GM23248 (cell line): ENCODE data around the gene CHKB. TPM values are rescaled to one million over a fixed set of nuclear protein-coding genes. Genes with fewer than 3 reads are reported as not detected.

Experiments used
- DNase-seq: peaks from one replicate; pipeline ENCODE4 v3.0.0-alpha.2; 2015
- H2AFZ ChIP-seq: fragments of 200-600 bp; sonication (generic); 2 replicates; pipeline ENCODE4 v1.6.1; 2016; ENCODE audit warnings: antibody characterized with exemption
- H3F3A ChIP-seq: fragments of 200-600 bp; sonication (generic); 2 replicates; pipeline ENCODE4 v1.6.1; 2016; ENCODE audit warnings: mild to moderate bottlenecking, antibody characterized with exemption, mixed run types; ENCODE audit not compliant: insufficient read depth
- H3K27ac ChIP-seq: fragments of 200-600 bp; sonication (generic); 2 replicates; pipeline ENCODE4 v1.5.1; 2016; ENCODE audit warnings: mild to moderate bottlenecking
- H3K27me3 ChIP-seq: fragments of 200-600 bp; sonication (generic); replicated peaks from 2 replicates; pipeline ENCODE4 v1.6.1; 2016; ENCODE audit warnings: mild to moderate bottlenecking; ENCODE audit not compliant: insufficient read depth
- H3K36me3 ChIP-seq: fragments of 200-600 bp; sonication (generic); 2 replicates; pipeline ENCODE4 v1.6.1; 2016; ENCODE audit warnings: low read depth, mild to moderate bottlenecking
- H3K4me1 ChIP-seq: fragments of 200-600 bp; sonication (generic); 2 replicates; pipeline ENCODE4 v1.6.1; 2016; ENCODE audit warnings: mild to moderate bottlenecking; ENCODE audit not compliant: insufficient read depth
- H3K4me2 ChIP-seq: fragments of 200-600 bp; sonication (generic); one replicate; pipeline ENCODE4 v1.6.1; 2016; ENCODE audit warnings: mild to moderate bottlenecking; ENCODE audit not compliant: unreplicated experiment
- H3K4me3 ChIP-seq: fragments of 200-600 bp; sonication (generic); 2 replicates; pipeline ENCODE4 v1.5.1; 2016; ENCODE audit warnings: mild to moderate bottlenecking
- H3K79me2 ChIP-seq: fragments of 200-600 bp; sonication (generic); 2 replicates; pipeline ENCODE4 v1.6.1; 2016; ENCODE audit warnings: mild to moderate bottlenecking; ENCODE audit not compliant: insufficient read depth
- H3K9ac ChIP-seq: fragments of 200-600 bp; sonication (generic); 2 replicates; pipeline ENCODE4 v1.6.1; 2016; ENCODE audit warnings: mild to moderate bottlenecking
- H3K9me2 ChIP-seq: fragments of 200-600 bp; sonication (generic); 2 replicates; pipeline ENCODE4 v1.6.1; 2016; ENCODE audit warnings: mixed run types, mild to moderate bottlenecking, moderate library complexity; ENCODE audit not compliant: insufficient read depth
- H3K9me3 ChIP-seq: fragments of 200-600 bp; sonication (generic); one replicate; pipeline ENCODE4 v1.6.1; 2017; ENCODE audit warnings: low read depth
- H4K20me1 ChIP-seq: fragments of 200-600 bp; sonication (generic); 2 replicates; pipeline ENCODE4 v1.6.0; 2016; ENCODE audit not compliant: insufficient read depth
- EZH2 ChIP-seq: fragments of 200-600 bp; sonication (generic); IDR thresholded peaks from 2 replicates; pipeline ENCODE4 v1.6.1; 2018; ENCODE audit warnings: antibody characterized with exemption, mild to moderate bottlenecking; ENCODE audit not compliant: insufficient read depth, poor library complexity, severe bottlenecking
- EZH2phosphoT487 ChIP-seq: fragments of 200-600 bp; sonication (generic); IDR thresholded peaks from 2 replicates; pipeline ENCODE4 v1.6.1; 2018; ENCODE audit warnings: antibody characterized with exemption, moderate library complexity, mild to moderate bottlenecking, low read depth; ENCODE audit not compliant: insufficient read depth
- WGBS, 2 experiments: methylation state at CpG; one replicate each; pipeline ENCODE4 v1.1.6; 2015 to 2017; ENCODE audit warnings: low lambda C conversion rate in 2 of 2, low coverage in 1 of 2; ENCODE audit errors: missing lambda C conversion rate in 2 of 2; 5-methylcytosine and 5-hydroxymethylcytosine counted together
- in situ Hi-C: fragments of 300-500 bp; cut with MboI; formaldehyde crosslinking; loops from 2 replicates; pipeline ENCODE4 v1.15.0; 2020
- polyA plus RNA-seq: library from polyadenylated mRNA; unstranded; fragments of >200 nt; fragmentation: Nextera tagmentation; extraction: Ambion mirVana; gene quantifications from 2 replicates; pipeline ENCODE4 v1.2.1, GENCODE V29; 2016
- total RNA-seq: library from RNA; depleted of rRNA; stranded (reverse); fragments of >200 nt; shearing (Covaris generic); gene quantifications from 2 replicates; pipeline ENCODE4 v1.2.3, GENCODE V29; 2014

CHKB gene
- total and polyA plus RNA-seq, 2 experiments from 2014 or later: 41.3 to 41.7 TPM

GRCh38 chr22:50603511-50604255 lies 21.0 kb upstream of the CHKB start:
- no peak for DNase-seq
- Histone ChIP-seq H3K79me2 (no peaks in the 10 kb centered on the region), H3F3A (no peaks in the 10 kb centered on the region), H4K20me1 (no peaks in the 10 kb centered on the region), H2AFZ (no peak overlapping the region), H3K27me3 (peaks cover 9% of the 10 kb centered on the region), H3K4me3 (no peak overlapping the region), H3K4me1 (no peaks in the 10 kb centered on the region), H3K9ac (no peak overlapping the region), H3K27ac (no peak overlapping the region), H3K9me3 (no peaks in the 10 kb centered on the region), H3K4me2 (no peak overlapping the region), H3K9me2 (no peaks in the 10 kb centered on the region), H3K36me3 (no peaks in the 10 kb centered on the region)
- TF ChIP-seq EZH2phosphoT487: no peak
- peak; percentile 52 for TF ChIP-seq EZH2
- in situ Hi-C loops: no loop called here
- WGBS, 2 experiments: 22 to 23% methylated on average over 20 to 49 of the region's 70 CpGs

- 41 to 52% methylated on average over 2 of the region's 2 CpGs for WGBS, 2 experiments
- no peaks in the 10 kb centered on the region for H3K9me3 ChIP-seq
- no peak overlapping the region for H3K27ac ChIP-seq
- H3K27me3 ChIP-seq: peaks cover 9% of the 10 kb centered on the region
- no peaks in the 10 kb centered on the region for H4K20me1 ChIP-seq
- H3K4me1 ChIP-seq: no peaks in the 10 kb centered on the region
- no peak overlapping the region for H2AFZ ChIP-seq
- no peaks in the 10 kb centered on the region for H3K79me2 ChIP-seq
- no peaks in the 10 kb centered on the region for H3K36me3 ChIP-seq
- no peak overlapping the region for H3K4me3 ChIP-seq
- no peaks in the 10 kb centered on the region for H3F3A ChIP-seq
- no peak for DNase-seq
- in situ Hi-C loops: no loop called here
- no peak overlapping the region for H3K9ac ChIP-seq
- H3K9me2 ChIP-seq: no peaks in the 10 kb centered on the region
- no peak for TF ChIP-seq EZH2phosphoT487
- TF ChIP-seq EZH2: peak; percentile 20
- no peak overlapping the region for H3K4me2 ChIP-seq
Observed at GRCh38 chr22:50602338-50602700, 19.7 kb upstream of the CHKB start.

- 39 to 46% methylated on average over 12 of the region's 12 CpGs for WGBS, 2 experiments
- no peaks in the 10 kb centered on the region for H3K9me2 ChIP-seq
- no peak overlapping the region for H3K4me3 ChIP-seq
- H3K36me3 ChIP-seq: no peaks in the 10 kb centered on the region
- no peaks in the 10 kb centered on the region for H3F3A ChIP-seq
- H3K27ac ChIP-seq: no peak overlapping the region
- H3K27me3 ChIP-seq: peaks cover 9% of the 10 kb centered on the region
- no peak overlapping the region for H3K4me2 ChIP-seq
- H3K9ac ChIP-seq: no peak overlapping the region
- DNase-seq: peak; percentile 35
- H3K9me3 ChIP-seq: no peaks in the 10 kb centered on the region
- H2AFZ ChIP-seq: no peak overlapping the region
- no peaks in the 10 kb centered on the region for H4K20me1 ChIP-seq
- no peaks in the 10 kb centered on the region for H3K4me1 ChIP-seq
- no peaks in the 10 kb centered on the region for H3K79me2 ChIP-seq
- peak; percentile 55 for TF ChIP-seq EZH2
- no peak for TF ChIP-seq EZH2phosphoT487
- in situ Hi-C loops: no loop called here
Observed at GRCh38 chr22:50601669-50602337, 19.2 kb upstream of the CHKB start.

- 13 to 17% methylated on average over 25 to 35 of the region's 52 CpGs for WGBS, 2 experiments
- no peak overlapping the region for H3K27ac ChIP-seq
- no peak overlapping the region for H3K4me3 ChIP-seq
- H3K4me2 ChIP-seq: no peak overlapping the region
- no peak overlapping the region for H3K9ac ChIP-seq
- H3K9me3 ChIP-seq: no peaks in the 10 kb centered on the region
- H3K4me1 ChIP-seq: no peaks in the 10 kb centered on the region
- in situ Hi-C loops: no loop called here
- no peaks in the 10 kb centered on the region for H3K36me3 ChIP-seq
- H3F3A ChIP-seq: no peaks in the 10 kb centered on the region
- H3K27me3 ChIP-seq: peaks cover 9% of the 10 kb centered on the region
- no peak for DNase-seq
- no peak overlapping the region for H2AFZ ChIP-seq
- H4K20me1 ChIP-seq: no peaks in the 10 kb centered on the region
- TF ChIP-seq EZH2 (no peak), EZH2phosphoT487 (no peak)
- H3K79me2 ChIP-seq: no peaks in the 10 kb centered on the region
- H3K9me2 ChIP-seq: no peaks in the 10 kb centered on the region
Observed at GRCh38 chr22:50600967-50601668, 18.5 kb upstream of the CHKB start.
